Measurements from ENCODE around the gene PGAM4. TPM values are rescaled to one million over a fixed set of nuclear protein-coding genes. Genes with fewer than 3 reads are reported as not detected.

PGAM4 gene
- total RNA-seq (2022) (not detected in 2 replicates), Bru-seq, nascent RNA (not detected), BruChase-seq, experiment 1, labeled RNA remaining after a 6-hour chase (not detected), BruChase-seq, experiment 2, labeled RNA remaining after a 2-hour chase (not detected)
- long read RNA-seq: 0 reads

- H3K4me1 Mint-ChIP-seq (ENCODE audit: low read depth, unreplicated experiment): no peaks in the 10 kb centered on the region
- H3K36me3 Mint-ChIP-seq (ENCODE audit: insufficient read depth, unreplicated experiment): no peaks in the 10 kb centered on the region
- no peak within 1 kb of the TSS for H3K4me3 Mint-ChIP-seq (ENCODE audit: low read depth, unreplicated experiment)
- no peak for DNase-seq
- intact Hi-C loops (cut with micrococcal nuclease; ENCODE audit: unreplicated experiment): no loop called here
- CTCF ChIA-PET: no interaction called here
- H3K27ac Mint-ChIP-seq (ENCODE audit: unreplicated experiment): no peak within 1 kb of the TSS
- BruUV-seq (replicated peaks): no TSS peak
- H3K27me3 Mint-ChIP-seq (ENCODE audit: unreplicated experiment): no peaks in the 10 kb centered on the region
- H3K9me3 Mint-ChIP-seq (ENCODE audit: low read depth, unreplicated experiment): no peaks in the 10 kb centered on the region
- no peak for TF ChIP-seq CTCF (IDR thresholded peaks at IDR 0.05; ENCODE audit: unreplicated experiment)
These were observed at the start of gene PGAM4 for GRCh38 chrX:77969538-77969937. PGAM4 (minus strand) TSS chrX:77969638; CDS start chrX:77969638, 0 bp downstream.

GRCh38 chrX:78011846-78012245 lies 42.4 kb upstream of the PGAM4 start:
- Mint-ChIP-seq H3K27ac (ENCODE audit: unreplicated experiment) (no peak overlapping the region), H3K36me3 (ENCODE audit: insufficient read depth, unreplicated experiment) (no peaks in the 10 kb centered on the region), H3K27me3 (ENCODE audit: unreplicated experiment) (no peaks in the 10 kb centered on the region), H3K4me3 (ENCODE audit: low read depth, unreplicated experiment) (no peak overlapping the region), H3K9me3 (ENCODE audit: low read depth, unreplicated experiment) (no peaks in the 10 kb centered on the region), H3K4me1 (ENCODE audit: low read depth, unreplicated experiment) (no peaks in the 10 kb centered on the region)
- intact Hi-C loops (cut with micrococcal nuclease; ENCODE audit: unreplicated experiment): no loop called here
- BruUV-seq (replicated peaks): no TSS peak
- no peak for DNase-seq
- TF ChIP-seq CTCF (IDR thresholded peaks at IDR 0.05; ENCODE audit: unreplicated experiment): no peak
- CTCF ChIA-PET: no interaction called here

- Mint-ChIP-seq H3K4me1 (ENCODE audit: low read depth, unreplicated experiment) (peaks cover 8% of the 10 kb centered on the region), H3K9me3 (ENCODE audit: low read depth, unreplicated experiment) (no peaks in the 10 kb centered on the region), H3K36me3 (ENCODE audit: insufficient read depth, unreplicated experiment) (no peaks in the 10 kb centered on the region), H3K4me3 (ENCODE audit: low read depth, unreplicated experiment) (no peak overlapping the region), H3K27ac (ENCODE audit: unreplicated experiment) (no peak overlapping the region), H3K27me3 (ENCODE audit: unreplicated experiment) (no peaks in the 10 kb centered on the region)
- no peak for DNase-seq
- intact Hi-C loops (cut with micrococcal nuclease; ENCODE audit: unreplicated experiment): no loop called here
- TF ChIP-seq CTCF (IDR thresholded peaks at IDR 0.05; ENCODE audit: unreplicated experiment): no peak
- BruUV-seq (replicated peaks): no TSS peak
- CTCF ChIA-PET: no interaction called here
These were observed 10.4 kb upstream of the PGAM4 start for GRCh38 chrX:77979870-77980269.

GRCh38 chrX:77977518-77977917 lies 8.1 kb upstream of the PGAM4 start:
- Mint-ChIP-seq H3K9me3 (ENCODE audit: low read depth, unreplicated experiment) (no peaks in the 10 kb centered on the region), H3K27ac (ENCODE audit: unreplicated experiment) (no peak overlapping the region), H3K27me3 (ENCODE audit: unreplicated experiment) (no peaks in the 10 kb centered on the region), H3K4me1 (ENCODE audit: low read depth, unreplicated experiment) (peaks cover 8% of the 10 kb centered on the region), H3K4me3 (ENCODE audit: low read depth, unreplicated experiment) (no peak overlapping the region), H3K36me3 (ENCODE audit: insufficient read depth, unreplicated experiment) (no peaks in the 10 kb centered on the region)
- no peak for TF ChIP-seq CTCF (IDR thresholded peaks at IDR 0.05; ENCODE audit: unreplicated experiment)
- intact Hi-C loops (cut with micrococcal nuclease; ENCODE audit: unreplicated experiment): no loop called here
- no TSS peak for BruUV-seq (replicated peaks)
- DNase-seq: no peak
- CTCF ChIA-PET: no interaction called here
